Measurements from ENCODE around the gene KSR1. TPM values are rescaled to one million over a fixed set of nuclear protein-coding genes. Genes with fewer than 3 reads are reported as not detected.

KSR1 gene
- total and polyA plus RNA-seq, 2 of the 4 experiments (the other 2 are of a cell fraction): 12.5 to 21.9 TPM

GRCh38 chr17:27489045-27489715 lies 32.9 kb downstream of the KSR1 start:
- ATAC-seq (ENCODE audit: low read depth) (peak; percentile 73), DNase-seq (peak; percentile 59)
- no peak overlapping the region; the same call in 1 of the 2 replicates for H2BK20ac ChIP-seq (ENCODE audit: low read depth, low read length)
- no peak overlapping the region for H2AK9ac ChIP-seq (replicated peaks; ENCODE audit: low read depth, low read length, poor library complexity)
- peak overlapping the region; percentile 55 for H3K4ac ChIP-seq (ENCODE audit: low read depth, low read length)
- 83% methylated on average over 2 of the region's 7 CpGs; no CpG with 5 or more reads in 1 of the 2 experiments for WGBS, 2 experiments (ENCODE audit: extremely low coverage in 2 of 2, insufficient read length in 1 of 2)
- H2BK5ac ChIP-seq (ENCODE audit: low read depth, low read length, poor library complexity, severe bottlenecking): no peak overlapping the region
- BruUV-seq (replicated peaks): no TSS peak
- H2AK5ac ChIP-seq (ENCODE audit: low read depth, low read length): peak overlapping the region; percentile 68
- peak overlapping the region; percentile 16; the same call in 1 of the 2 replicates for H3K18ac ChIP-seq (ENCODE audit: low read depth, low read length)
- no peak overlapping the region for H4K91ac ChIP-seq (ENCODE audit: insufficient read depth, low read depth, low read length)
- peaks cover 73% of the 10 kb centered on the region for H4K20me1 ChIP-seq (ENCODE audit: insufficient read depth, low read length)
- in situ Hi-C loops (cut with MboI; ENCODE audit: low sequenced_read_pairs): no loop called here
- peaks cover 21% of the 10 kb centered on the region for H3K9me1 ChIP-seq (ENCODE audit: insufficient read depth, low read length)
- H3K4me1 ChIP-seq (ENCODE audit: control insufficient read depth, insufficient read depth, low read length): peaks cover 46% of the 10 kb centered on the region
- H3K56ac ChIP-seq (ENCODE audit: extremely low read depth, insufficient read depth, low read length): no peak overlapping the region
- CTCF ChIA-PET: no interaction called here
- H4K8ac ChIP-seq (ENCODE audit: low read depth in 2 of 2, low read length in 2 of 2): peak overlapping the region; percentile 5 to 27; a peak in 2 of 4 replicates
- peaks cover 39 to 84% of the 10 kb centered on the region in 2 experiments for H3K79me1 ChIP-seq (ENCODE audit: low read depth in 1 of 2, low read length in 2 of 2)
- no peaks in the 10 kb centered on the region for H3K9me3 ChIP-seq (ENCODE audit: control insufficient read depth, insufficient read depth, low read length)
- dilution Hi-C loops (cut with HindIII; ENCODE audit: low sequenced_read_pairs, unreplicated experiment): no loop called here
- peaks cover 17% of the 10 kb centered on the region for H3K36me3 ChIP-seq (ENCODE audit: control insufficient read depth, insufficient read depth, low read length)
- 0 out of 3 replicates have a peak overlapping the region, but pooled peaks have one; percentile 13 for H2BK15ac ChIP-seq (ENCODE audit: low read depth, low read length)
- H2BK120ac ChIP-seq (ENCODE audit: low read depth, low read length): peak overlapping the region; percentile 27; the same call in 1 of the 2 replicates
- H4K5ac ChIP-seq (ENCODE audit: low read depth, low read length): no peak overlapping the region; the same call in 1 of the 2 replicates
- POLR2A ChIA-PET (ENCODE audit: unreplicated experiment): no interaction called here
- no peaks in the 10 kb centered on the region for H3K27me3 ChIP-seq (ENCODE audit: control insufficient read depth, insufficient read depth, low read length)
- intact Hi-C loops (cut with micrococcal nuclease): no loop called here
- H3K9ac ChIP-seq (ENCODE audit: low read depth, low read length): no peak overlapping the region
- H3K14ac ChIP-seq (replicated peaks; ENCODE audit: low read depth, low read length): no peak overlapping the region
- H3K23ac ChIP-seq (ENCODE audit: low read depth, low read length): no peak overlapping the region
- no peak overlapping the region for H2AFZ ChIP-seq (replicated peaks; ENCODE audit: low read length, poor library complexity)
- peak overlapping the region; percentile 16; the same call in 1 of the 2 replicates for H3K27ac ChIP-seq (ENCODE audit: insufficient read depth, low read length)
- peak overlapping the region; percentile 50; the same call in 1 of the 2 replicates for H3K4me2 ChIP-seq (ENCODE audit: low read depth, low read length)
- H3K4me3 ChIP-seq (ENCODE audit: insufficient read depth, low read depth, low read length): no peak overlapping the region
- no peak for TF ChIP-seq RAD21 (IDR thresholded peaks at IDR 0.05; ENCODE audit: low read length)
- peak; percentile 96 for TF ChIP-seq CEBPB (IDR thresholded peaks at IDR 0.05; ENCODE audit: low read depth, low read length)
